AG09319 (cell line): Measurements from ENCODE around the gene KLHL25.

Experiments used
- DNase-seq: peaks from one replicate; pipeline ENCODE4 v3.0.0-alpha.2; 2010; ENCODE audit warnings: low read depth; ENCODE audit errors: extremely low read depth
- TF ChIP-seq, protein P1 (sequence below): IDR thresholded peaks from 2 replicates; pipeline ENCODE4 v1.5.1; 2011; ENCODE audit warnings: low read depth, mild to moderate bottlenecking, inconsistent platforms, low read length, moderate library complexity

Gene KLHL25

GRCh38 chr15:85771271-85771670 is 23.5 kb downstream of the KLHL25 start:
- no peak for DNase-seq
- TF ChIP-seq, protein P1, sequence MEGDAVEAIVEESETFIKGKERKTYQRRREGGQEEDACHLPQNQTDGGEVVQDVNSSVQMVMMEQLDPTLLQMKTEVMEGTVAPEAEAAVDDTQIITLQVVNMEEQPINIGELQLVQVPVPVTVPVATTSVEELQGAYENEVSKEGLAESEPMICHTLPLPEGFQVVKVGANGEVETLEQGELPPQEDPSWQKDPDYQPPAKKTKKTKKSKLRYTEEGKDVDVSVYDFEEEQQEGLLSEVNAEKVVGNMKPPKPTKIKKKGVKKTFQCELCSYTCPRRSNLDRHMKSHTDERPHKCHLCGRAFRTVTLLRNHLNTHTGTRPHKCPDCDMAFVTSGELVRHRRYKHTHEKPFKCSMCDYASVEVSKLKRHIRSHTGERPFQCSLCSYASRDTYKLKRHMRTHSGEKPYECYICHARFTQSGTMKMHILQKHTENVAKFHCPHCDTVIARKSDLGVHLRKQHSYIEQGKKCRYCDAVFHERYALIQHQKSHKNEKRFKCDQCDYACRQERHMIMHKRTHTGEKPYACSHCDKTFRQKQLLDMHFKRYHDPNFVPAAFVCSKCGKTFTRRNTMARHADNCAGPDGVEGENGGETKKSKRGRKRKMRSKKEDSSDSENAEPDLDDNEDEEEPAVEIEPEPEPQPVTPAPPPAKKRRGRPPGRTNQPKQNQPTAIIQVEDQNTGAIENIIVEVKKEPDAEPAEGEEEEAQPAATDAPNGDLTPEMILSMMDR = no peak

DNA sequence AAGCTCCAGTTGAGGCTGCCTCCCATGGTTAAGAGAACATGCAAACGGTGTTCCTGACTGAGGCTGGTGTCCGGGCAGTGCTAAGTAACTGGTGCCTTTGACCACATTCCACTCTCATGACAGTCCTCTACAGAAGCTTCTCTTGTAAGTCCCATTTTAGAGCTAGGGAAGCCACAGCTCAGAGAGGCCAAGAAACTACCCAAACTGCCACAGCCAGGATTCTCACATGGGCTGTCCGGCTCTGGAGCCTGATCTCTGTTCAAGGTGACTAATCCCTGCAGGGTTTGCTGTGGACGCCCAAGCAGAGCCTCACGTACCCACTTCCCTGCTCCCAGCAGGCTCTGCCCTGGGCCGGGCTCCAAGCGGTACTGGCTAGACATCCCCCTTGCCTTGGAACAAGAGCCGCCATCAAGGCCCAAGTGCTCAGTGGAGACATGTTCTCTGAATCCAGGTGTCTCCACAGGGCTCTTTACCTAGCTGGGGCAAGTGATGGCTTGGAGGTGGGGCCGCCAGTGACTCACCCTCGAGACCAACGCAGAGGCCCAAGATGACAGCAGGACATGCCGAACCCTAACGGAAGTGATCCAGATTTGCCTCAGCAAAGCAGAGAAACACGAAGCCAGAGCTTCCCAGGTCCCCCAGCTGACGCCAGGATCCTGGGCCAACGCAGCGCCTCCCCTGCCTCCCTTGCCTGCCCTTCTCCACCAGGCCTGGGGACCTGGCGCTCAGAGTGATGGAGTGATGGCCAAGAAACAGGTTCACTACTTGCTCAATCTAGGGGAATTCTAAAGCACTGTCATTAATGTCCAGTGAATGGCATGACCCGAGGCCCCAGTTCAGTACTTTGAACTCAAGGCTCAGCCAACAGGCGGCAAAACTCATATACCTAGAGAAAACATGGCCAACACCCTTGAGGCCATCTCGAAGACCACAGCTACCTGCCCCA is 24.4 kb downstream of the KLHL25 start:
- TF ChIP-seq, protein P1 = no peak
- DNase-seq = no peak

GRCh38 chr15:85769182-85769900 is 25.4 kb downstream of the KLHL25 start:
- TF ChIP-seq, protein P1 = no peak
- no peak for DNase-seq

- DNase-seq = no peak
- TF ChIP-seq, protein P1 = no peak
Observed at GRCh38 chr15:85768595-85769168, 26.0 kb downstream of the KLHL25 start.

- TF ChIP-seq, protein P1 = no peak
- no peak for DNase-seq
Observed at GRCh38 chr15:85767785-85768529, 26.8 kb downstream of the KLHL25 start.

DNA sequence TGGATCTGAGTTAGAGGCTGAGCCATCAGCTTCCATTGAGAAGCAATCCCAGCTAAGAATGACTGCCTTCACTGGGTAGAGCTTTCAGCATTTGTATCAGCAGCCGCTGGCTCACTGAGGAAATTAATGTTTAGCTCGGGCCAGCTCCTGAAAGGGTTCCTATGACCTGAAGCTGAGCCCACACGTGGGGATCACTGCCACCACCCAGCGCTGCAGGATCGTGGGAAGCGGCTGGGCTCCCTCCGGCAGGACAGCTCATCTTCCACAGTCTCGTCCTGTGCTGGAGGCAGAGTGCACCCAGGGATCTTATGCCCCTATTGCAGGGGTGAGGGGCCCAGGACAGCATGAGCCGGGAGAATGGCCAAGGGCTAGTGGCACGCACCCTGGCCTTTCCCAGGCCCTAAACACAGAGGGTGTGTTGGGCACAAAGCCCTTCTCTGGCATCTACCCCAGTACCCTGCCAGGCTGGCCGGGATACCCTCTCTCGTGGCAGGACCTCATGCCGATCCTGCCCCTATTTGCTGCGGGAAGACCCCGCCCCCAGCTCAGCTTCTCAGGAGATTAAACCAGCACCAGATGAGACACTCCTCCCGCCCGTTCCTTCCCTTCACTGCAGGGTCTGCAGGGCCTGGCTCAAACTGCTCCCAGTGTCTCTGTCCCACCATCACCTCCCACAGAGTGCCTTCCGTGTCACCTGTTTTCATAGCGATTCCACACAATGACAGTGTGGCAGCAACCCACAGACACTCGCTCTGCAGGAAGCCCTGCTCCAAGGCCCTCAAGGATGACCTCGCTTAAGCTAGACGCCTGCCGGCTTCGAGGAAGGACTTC is 28.5 kb downstream of the KLHL25 start:
- TF ChIP-seq, protein P1 = no peak
- no peak for DNase-seq
